Right lobe of liver (tissue), 4 donors: ENCODE measurements around the gene BRK1.

Source experiments
- POLR2A ChIP-seq: fragments of 450-650 bp; IDR thresholded peaks from one replicate; pipeline ENCODE4 v1.6.1; 2017; ENCODE audit warnings: antibody characterized with exemption, mild to moderate bottlenecking
- TF ChIP-seq, protein P1 (sequence below), 4 donors: fragments of 200-600 bp in 3 of 4; fragments of 450-650 bp in 1 of 4; IDR thresholded peaks; one replicate each; pipeline versions ENCODE4 v1.5.1 to v1.8.0; 2016 to 2022; ENCODE audit warnings: antibody characterized with exemption in 4 of 4, mild to moderate bottlenecking in 2 of 4
- donor health status: DM: no; HTN: no; CAD: no.
- donor health status: DM: no; HTN: no; CAD: no.
- donor health status: DM: no; HTN: yes; CAD: no.

DNA sequence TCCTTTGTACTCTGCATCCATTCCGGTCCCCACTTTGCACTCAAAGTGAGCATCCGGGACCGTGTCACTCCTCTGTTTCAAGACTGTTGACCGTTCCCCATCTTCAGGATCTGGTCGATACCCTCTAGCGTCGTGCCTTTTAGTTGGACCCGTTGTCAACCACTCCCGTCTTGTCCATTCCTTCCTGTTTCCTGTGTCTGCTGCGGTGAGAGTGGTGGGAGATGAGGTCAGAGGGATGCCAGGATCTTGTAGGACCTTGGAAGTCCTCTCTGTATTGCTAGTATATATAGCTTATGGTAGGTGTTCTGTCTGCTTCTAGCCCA is 624 bp downstream of the BRK1 start:
- TF ChIP-seq, protein P1, sequence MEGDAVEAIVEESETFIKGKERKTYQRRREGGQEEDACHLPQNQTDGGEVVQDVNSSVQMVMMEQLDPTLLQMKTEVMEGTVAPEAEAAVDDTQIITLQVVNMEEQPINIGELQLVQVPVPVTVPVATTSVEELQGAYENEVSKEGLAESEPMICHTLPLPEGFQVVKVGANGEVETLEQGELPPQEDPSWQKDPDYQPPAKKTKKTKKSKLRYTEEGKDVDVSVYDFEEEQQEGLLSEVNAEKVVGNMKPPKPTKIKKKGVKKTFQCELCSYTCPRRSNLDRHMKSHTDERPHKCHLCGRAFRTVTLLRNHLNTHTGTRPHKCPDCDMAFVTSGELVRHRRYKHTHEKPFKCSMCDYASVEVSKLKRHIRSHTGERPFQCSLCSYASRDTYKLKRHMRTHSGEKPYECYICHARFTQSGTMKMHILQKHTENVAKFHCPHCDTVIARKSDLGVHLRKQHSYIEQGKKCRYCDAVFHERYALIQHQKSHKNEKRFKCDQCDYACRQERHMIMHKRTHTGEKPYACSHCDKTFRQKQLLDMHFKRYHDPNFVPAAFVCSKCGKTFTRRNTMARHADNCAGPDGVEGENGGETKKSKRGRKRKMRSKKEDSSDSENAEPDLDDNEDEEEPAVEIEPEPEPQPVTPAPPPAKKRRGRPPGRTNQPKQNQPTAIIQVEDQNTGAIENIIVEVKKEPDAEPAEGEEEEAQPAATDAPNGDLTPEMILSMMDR (IDR thresholded peaks at IDR 0.05), result no peak
- no peak for TF ChIP-seq POLR2A
